H9 (cell line): ENCODE data around the gene TLR6. TPM values are rescaled to one million over a fixed set of nuclear protein-coding genes. Genes with fewer than 3 reads are reported as not detected.

Experiments
- DNase-seq: peaks from one replicate; pipeline ENCODE4 v3.0.0-alpha.2; 2017
- H2AFZ ChIP-seq: one replicate; pipeline ENCODE4 v1.6.1; 2013; ENCODE audit warnings: mild to moderate bottlenecking, low read length, control low read depth, moderate library complexity
- H2AK5ac ChIP-seq: 2 replicates; pipeline ENCODE4 v1.6.1; 2013; ENCODE audit warnings: low read length, control low read depth, mixed read lengths; ENCODE audit not compliant: insufficient read length
- H2BK120ac ChIP-seq: one replicate; pipeline ENCODE4 v1.6.1; 2013; ENCODE audit warnings: low read depth, mild to moderate bottlenecking, low read length, control low read depth, inconsistent platforms; ENCODE audit not compliant: poor library complexity, severe bottlenecking
- H2BK12ac ChIP-seq: 2 replicates; pipeline ENCODE4 v1.6.1; 2013; ENCODE audit warnings: low read length, control low read depth, mixed read lengths, low read depth; ENCODE audit not compliant: insufficient read length
- H2BK15ac ChIP-seq: 2 replicates; pipeline ENCODE4 v1.6.1; 2013; ENCODE audit warnings: low read depth, low read length, control low read depth
- H2BK20ac ChIP-seq: one replicate; pipeline ENCODE4 v1.6.1; 2013; ENCODE audit warnings: low read depth, mild to moderate bottlenecking, low read length, control low read depth, inconsistent platforms; ENCODE audit not compliant: poor library complexity, severe bottlenecking
- H2BK5ac ChIP-seq: 2 replicates; pipeline ENCODE4 v1.6.1; 2013; ENCODE audit warnings: low read length, control low read depth, mixed read lengths; ENCODE audit not compliant: insufficient read length
- H3K14ac ChIP-seq: 2 replicates; pipeline ENCODE4 v1.6.1; 2013; ENCODE audit warnings: low read length, control low read depth; ENCODE audit not compliant: insufficient read depth
- H3K18ac ChIP-seq: 2 replicates; pipeline ENCODE4 v1.6.1; 2013; ENCODE audit warnings: low read depth, mild to moderate bottlenecking, mixed read lengths, low read length, control low read depth; ENCODE audit not compliant: insufficient read length
- H3K23ac ChIP-seq: 2 replicates; pipeline ENCODE4 v1.6.1; 2013; ENCODE audit warnings: low read length, control low read depth, mixed read lengths, low read depth; ENCODE audit not compliant: insufficient read length
- H3K23me2 ChIP-seq: 2 replicates; pipeline ENCODE4 v1.6.1; 2013; ENCODE audit warnings: low read depth, mild to moderate bottlenecking, mixed read lengths, low read length, control low read depth; ENCODE audit not compliant: insufficient read length, poor library complexity, severe bottlenecking
- H3K27ac ChIP-seq: 2 replicates; pipeline ENCODE4 v1.5.1; 2013; ENCODE audit warnings: low read length, control low read depth, mixed read lengths, low read depth; ENCODE audit not compliant: insufficient read length
- H3K27me3 ChIP-seq: 2 replicates; pipeline ENCODE4 v1.6.1; 2013; ENCODE audit warnings: low read length, control low read depth, inconsistent platforms; ENCODE audit not compliant: insufficient read depth
- H3K4ac ChIP-seq: 2 replicates; pipeline ENCODE4 v1.6.1; 2013; ENCODE audit warnings: low read depth, mild to moderate bottlenecking, control low read depth, inconsistent platforms, low read length, moderate library complexity
- H3K4me1 ChIP-seq: 2 replicates; pipeline ENCODE4 v1.6.1; 2013; ENCODE audit warnings: low read length, control low read depth, inconsistent platforms; ENCODE audit not compliant: insufficient read depth
- H3K4me2 ChIP-seq: 2 replicates; pipeline ENCODE4 v1.6.1; 2013; ENCODE audit warnings: low read length, control low read depth, mixed read lengths; ENCODE audit not compliant: insufficient read length, insufficient read depth
- H3K56ac ChIP-seq: 2 replicates; pipeline ENCODE4 v1.6.1; 2013; ENCODE audit warnings: low read depth, mild to moderate bottlenecking, mixed read lengths, low read length, control low read depth; ENCODE audit not compliant: insufficient read length
- H3K79me1 ChIP-seq: 2 replicates; pipeline ENCODE4 v1.6.1; 2013; ENCODE audit warnings: low read depth, mild to moderate bottlenecking, moderate library complexity, low read length, control low read depth, inconsistent platforms; ENCODE audit not compliant: insufficient read depth, poor library complexity, severe bottlenecking
- H3K79me2 ChIP-seq: 2 replicates; pipeline ENCODE4 v1.6.1; 2013; ENCODE audit warnings: low read length, control low read depth, inconsistent platforms; ENCODE audit not compliant: insufficient read depth
- H3K9ac ChIP-seq: 2 replicates; pipeline ENCODE4 v1.6.1; 2013; ENCODE audit warnings: low read length, control low read depth, mixed read lengths; ENCODE audit not compliant: insufficient read length; ENCODE audit errors: extremely low read depth
- H3K9me3 ChIP-seq: one replicate; pipeline ENCODE4 v1.6.1; 2013; ENCODE audit warnings: low read depth, low read length, inconsistent platforms; ENCODE audit not compliant: control insufficient read depth
- H3T11ph ChIP-seq: one replicate; pipeline ENCODE4 v1.6.1; 2013; ENCODE audit warnings: mild to moderate bottlenecking, low read length, control low read depth, inconsistent platforms
- H4K20me1 ChIP-seq: one replicate; pipeline ENCODE4 v1.6.1; 2013; ENCODE audit not compliant: control insufficient read depth, insufficient read length, insufficient read depth
- H4K5ac ChIP-seq: 2 replicates; pipeline ENCODE4 v1.6.1; 2013; ENCODE audit warnings: low read depth, mild to moderate bottlenecking, mixed read lengths, low read length, control low read depth; ENCODE audit not compliant: insufficient read length
- H4K8ac ChIP-seq: replicated peaks from 2 replicates; pipeline ENCODE4 v1.6.1; 2013; ENCODE audit warnings: low read length, control low read depth, mixed read lengths, low read depth; ENCODE audit not compliant: insufficient read length
- H4K91ac ChIP-seq: 2 replicates; pipeline ENCODE4 v1.6.1; 2013; ENCODE audit warnings: low read depth, mild to moderate bottlenecking, moderate library complexity, mixed read lengths, low read length, control low read depth; ENCODE audit not compliant: insufficient read length
- H3K27ac Mint-ChIP-seq, 3 experiments: 2 replicates in 2 of 3; 3 replicates in 1 of 3; pipeline ENCODE4 v1.8.0; 2020 to 2021; ENCODE audit warnings: mixed read lengths in 3 of 3, mild to moderate bottlenecking in 1 of 3, moderate library complexity in 1 of 3
- H3K27me3 Mint-ChIP-seq: 2 replicates; pipeline ENCODE4 v1.8.0; 2021; ENCODE audit warnings: low read depth, mild to moderate bottlenecking, moderate library complexity, mixed read lengths
- H3K36me3 Mint-ChIP-seq, 3 experiments: 2 replicates in 2 of 3; 3 replicates in 1 of 3; pipeline ENCODE4 v1.8.0; 2020 to 2021; ENCODE audit warnings: low read depth in 3 of 3, mixed read lengths in 3 of 3; ENCODE audit not compliant: insufficient read depth in 1 of 3
- H3K4me1 Mint-ChIP-seq, 2 experiments: 2 replicates each; pipeline ENCODE4 v1.8.0; 2020; ENCODE audit warnings: mixed read lengths in 2 of 2
- H3K4me3 Mint-ChIP-seq, 2 experiments: 2 replicates in 1 of 2; 3 replicates in 1 of 2; pipeline ENCODE4 v1.8.0; 2020 to 2021; ENCODE audit warnings: mild to moderate bottlenecking in 2 of 2, mixed read lengths in 2 of 2, moderate library complexity in 1 of 2
- H3K9me3 Mint-ChIP-seq, 2 experiments: 2 replicates in 1 of 2; 3 replicates in 1 of 2; pipeline ENCODE4 v1.8.0; 2020; ENCODE audit warnings: mild to moderate bottlenecking in 2 of 2, mixed read lengths in 2 of 2, moderate library complexity in 1 of 2
- CTCF ChIP-seq: fragments of 200-600 bp; sonication (generic); conservative IDR thresholded peaks from 3 replicates; pipeline ENCODE4 v1.8.0; 2021; ENCODE audit warnings: antibody characterized with exemption, mild to moderate bottlenecking
- WGBS: extraction: QIAGEN DNeasy Blood & Tissue Kit; methylation state at CpG from one replicate; pipeline ENCODE4 v1.1.7; 2013; ENCODE audit warnings: missing lambda C conversion rate, low lambda C conversion rate, mixed read lengths; ENCODE audit not compliant: insufficient read length; ENCODE audit errors: extremely low coverage; 5-methylcytosine and 5-hydroxymethylcytosine counted together
- total RNA-seq: library from RNA; stranded (reverse); gene quantifications from 2 replicates; pipeline ENCODE4 v1.2.1, GENCODE V29; 2021

Gene TLR6
- total RNA-seq, 1 experiment from 2014 or later, result 0.11 TPM

GRCh38 chr4:38889143-38889542 lies 32.5 kb upstream of the TLR6 start:
- H3K4me3 Mint-ChIP-seq, result no peak overlapping the region
- H2AK5ac ChIP-seq, result no peak overlapping the region
- peaks cover 14 to 21% of the 10 kb centered on the region in 2 experiments for H3K4me1 Mint-ChIP-seq
- H3K79me1 ChIP-seq, result no peaks in the 10 kb centered on the region
- H3T11ph ChIP-seq, result no peak overlapping the region
- no peak overlapping the region for H2BK15ac ChIP-seq
- no peaks in the 10 kb centered on the region for H3K79me2 ChIP-seq
- no peaks in the 10 kb centered on the region; a peak in 1 of 5 replicates for H3K9me3 Mint-ChIP-seq
- H2AFZ ChIP-seq, result no peak overlapping the region
- no peak overlapping the region for H3K4me2 ChIP-seq
- no peak overlapping the region for H3K14ac ChIP-seq
- H2BK20ac ChIP-seq, result no peak overlapping the region
- H3K27ac ChIP-seq, result no peak overlapping the region
- H4K91ac ChIP-seq, result no peak overlapping the region
- no peak for TF ChIP-seq CTCF
- no peaks in the 10 kb centered on the region for H3K27me3 ChIP-seq
- no peak overlapping the region for H4K8ac ChIP-seq
- no peak overlapping the region for H3K27ac Mint-ChIP-seq
- no peak overlapping the region for H3K9ac ChIP-seq
- no peaks in the 10 kb centered on the region for H3K23me2 ChIP-seq
- H3K36me3 Mint-ChIP-seq, result peaks cover 0 to 4% (median 0%) of the 10 kb centered on the region in 3 experiments; a peak in 2 of 7 replicates
- H4K5ac ChIP-seq, result no peak overlapping the region
- no peaks in the 10 kb centered on the region for H3K9me3 ChIP-seq
- DNase-seq, result no peak
- H3K4me1 ChIP-seq, result peaks cover 2% of the 10 kb centered on the region; the same call in 1 of the 2 replicates
- no peak overlapping the region for H3K4ac ChIP-seq
- no CpG with 5 or more reads among the region's 1 CpG for WGBS
- no peaks in the 10 kb centered on the region for H4K20me1 ChIP-seq
- H2BK120ac ChIP-seq, result no peak overlapping the region
- H2BK12ac ChIP-seq, result no peak overlapping the region
- no peak overlapping the region for H3K23ac ChIP-seq
- no peak overlapping the region for H2BK5ac ChIP-seq
- no peaks in the 10 kb centered on the region for H3K27me3 Mint-ChIP-seq
- no peak overlapping the region for H3K18ac ChIP-seq
- H3K56ac ChIP-seq, result no peak overlapping the region
